Measurements from ENCODE around the gene LYPD8. TPM values are rescaled to one million over a fixed set of nuclear protein-coding genes. Genes with fewer than 3 reads are reported as not detected.

Gene LYPD8
- total and polyA plus RNA-seq, 8 donors: not detected

- H3K4me3 ChIP-seq: no peak overlapping the region
- no peaks in the 10 kb centered on the region for H3K9me3 ChIP-seq
- intact Hi-C loops (cut with DNase I): no loop called here
- DNase-seq (no peak), ATAC-seq (no peak)
- H3K36me3 ChIP-seq: no peaks in the 10 kb centered on the region
- TF ChIP-seq CTCF (IDR thresholded peaks at IDR 0.05): no peak
- no peaks in the 10 kb centered on the region for H3K27me3 ChIP-seq
- H3K4me1 ChIP-seq: no peaks in the 10 kb centered on the region
- no peak overlapping the region for H3K27ac ChIP-seq
Observed at GRCh38 chr1:248753029-248753594, 2.4 kb downstream of the LYPD8 start.

- TF ChIP-seq CTCF (IDR thresholded peaks at IDR 0.05): no peak
- Histone ChIP-seq H3K36me3 (no peaks in the 10 kb centered on the region), H3K9me3 (no peaks in the 10 kb centered on the region), H3K27me3 (no peaks in the 10 kb centered on the region), H3K27ac (peak overlapping the region in 1 of 2 donors; percentile 55), H3K4me3 (no peak overlapping the region), H3K4me1 (no peaks in the 10 kb centered on the region)
- intact Hi-C loops (cut with DNase I): no loop called here
- DNase-seq (no peak), ATAC-seq (no peak)
Observed at GRCh38 chr1:248752161-248753028, 3.2 kb downstream of the LYPD8 start.

- ATAC-seq (no peak), DNase-seq (no peak)
- Histone ChIP-seq H3K27ac (peak overlapping the region in 1 of 2 donors; percentile 55), H3K9me3 (no peaks in the 10 kb centered on the region), H3K4me1 (no peaks in the 10 kb centered on the region), H3K4me3 (no peak overlapping the region), H3K27me3 (no peaks in the 10 kb centered on the region), H3K36me3 (no peaks in the 10 kb centered on the region)
- TF ChIP-seq CTCF (IDR thresholded peaks at IDR 0.05): no peak
- intact Hi-C loops (cut with DNase I): no loop called here
Observed at GRCh38 chr1:248751635-248752034, 3.9 kb downstream of the LYPD8 start.

- DNase-seq (no peak), ATAC-seq (no peak)
- peak overlapping the region in 1 of 2 donors; percentile 55 for H3K27ac ChIP-seq
- H3K4me1 ChIP-seq: no peaks in the 10 kb centered on the region
- intact Hi-C loops (cut with DNase I): no loop called here
- no peaks in the 10 kb centered on the region for H3K27me3 ChIP-seq
- no peak for TF ChIP-seq CTCF (IDR thresholded peaks at IDR 0.05)
- H3K4me3 ChIP-seq: no peak overlapping the region
- H3K9me3 ChIP-seq: no peaks in the 10 kb centered on the region
- no peaks in the 10 kb centered on the region for H3K36me3 ChIP-seq
Observed at GRCh38 chr1:248751142-248751541, 4.4 kb downstream of the LYPD8 start.

GRCh38 chr1:248750496-248750895, 5.1 kb downstream of the LYPD8 start:
- no peak for TF ChIP-seq CTCF (IDR thresholded peaks at IDR 0.05)
- no peaks in the 10 kb centered on the region for H3K36me3 ChIP-seq
- H3K9me3 ChIP-seq: no peaks in the 10 kb centered on the region
- no peak overlapping the region for H3K4me3 ChIP-seq
- intact Hi-C loops (cut with DNase I): no loop called here
- no peak for DNase-seq
- H3K4me1 ChIP-seq: no peaks in the 10 kb centered on the region
- H3K27me3 ChIP-seq: no peaks in the 10 kb centered on the region
- H3K27ac ChIP-seq: peak overlapping the region in 1 of 2 donors; percentile 55
- ATAC-seq: no peak

All from left lung (tissue), 10 donors.